ENCODE measurements around the gene TTYH3.

TTYH3 gene

GRCh38 chr7:2680256-2680655 lies 48.5 kb downstream of the TTYH3 start:
- POLR2A ChIA-PET = no interaction called here
- H3K4me3 ChIP-seq (ENCODE audit: low read depth, low read length) = no peak overlapping the region
- no peak for DNase-seq (ENCODE audit: low read depth, low spot score)
- TF ChIP-seq CTCF (IDR thresholded peaks at IDR 0.05; ENCODE audit: insufficient read depth, low read length, missing control alignments) = no peak
- CTCF ChIA-PET = interaction anchor here (0.7 to 5.4 kb wide), 22 partner anchors 10 to 229 kb away, joined by 3 to 68 read pairs (median 6); no protein-coding TSS in a partner anchor

GRCh38 chr7:2680792-2681490 lies 49.2 kb downstream of the TTYH3 start:
- ChIA-PET POLR2A (no interaction called here), CTCF (interaction anchor here (0.7 to 5.4 kb wide), 32 partner anchors 10 to 235 kb away, joined by 3 to 68 read pairs (median 5); partner anchors contain the start of gene IQCE)
- peak; percentile 85 for TF ChIP-seq CTCF (IDR thresholded peaks at IDR 0.05; ENCODE audit: insufficient read depth, low read length, missing control alignments)
- H3K4me3 ChIP-seq (ENCODE audit: low read depth, low read length) = no peak overlapping the region
- DNase-seq (ENCODE audit: low read depth, low spot score) = no peak

- TF ChIP-seq CTCF (IDR thresholded peaks at IDR 0.05; ENCODE audit: insufficient read depth, low read length, missing control alignments) = no peak
- POLR2A ChIA-PET = no interaction called here
Measured at GRCh38 chr7:2681929-2682799, 50.4 kb downstream of the TTYH3 start.

GRCh38 chr7:2684501-2684900 lies 52.7 kb downstream of the TTYH3 start:
- DNase-seq (ENCODE audit: low read depth, low spot score) = no peak
- ChIA-PET POLR2A (no interaction called here), CTCF (interaction anchor here (0.7 to 5.4 kb wide), 4 partner anchors 26 to 181 kb away, joined by 3 to 68 read pairs (median 3); no protein-coding TSS in a partner anchor)
- no peak for TF ChIP-seq CTCF (IDR thresholded peaks at IDR 0.05; ENCODE audit: insufficient read depth, low read length, missing control alignments)
- H3K4me3 ChIP-seq (ENCODE audit: low read depth, low read length) = no peak overlapping the region

More at GRCh38 chr7:2681929-2682799, 50.4 kb downstream of the TTYH3 start:
- CTCF ChIA-PET = interaction anchor here (0.8 to 5.4 kb wide), 17 partner anchors 9 to 236 kb away, joined by 3 to 68 read pairs (median 6); partner anchors contain the start of gene IQCE
- H3K4me3 ChIP-seq (ENCODE audit: low read depth, low read length) = no peak overlapping the region
- DNase-seq (ENCODE audit: low read depth, low spot score) = no peak

- no peak for DNase-seq (ENCODE audit: low read depth, low spot score)
- ChIA-PET POLR2A (no interaction called here), CTCF (interaction anchor here (0.9 to 1.8 kb wide), 5 partner anchors 15 to 234 kb away, joined by 3 to 8 read pairs (median 3); no protein-coding TSS in a partner anchor)
- no peak overlapping the region for H3K4me3 ChIP-seq (ENCODE audit: low read depth, low read length)
- TF ChIP-seq CTCF (IDR thresholded peaks at IDR 0.05; ENCODE audit: insufficient read depth, low read length, missing control alignments) = no peak
Measured at GRCh38 chr7:2686101-2686500, 54.3 kb downstream of the TTYH3 start.

Measured in AG04449 (cell line).